Cerebellar nuclear complex (tissue), 1 donor: Measurements from ENCODE around the gene ALDH1A2.
"Not testable (repeated sequence)": the region's sequence is repeated elsewhere in the genome, so short reads cannot be mapped to it uniquely, and the experiment has no call there.

ENCODE experiments used
- DNase-seq, 2 experiments: peaks; one replicate each; lab custom pipeline; 2025; lab: John Stamatoyannopoulos, UW

The ALDH1A2 gene

DNA sequence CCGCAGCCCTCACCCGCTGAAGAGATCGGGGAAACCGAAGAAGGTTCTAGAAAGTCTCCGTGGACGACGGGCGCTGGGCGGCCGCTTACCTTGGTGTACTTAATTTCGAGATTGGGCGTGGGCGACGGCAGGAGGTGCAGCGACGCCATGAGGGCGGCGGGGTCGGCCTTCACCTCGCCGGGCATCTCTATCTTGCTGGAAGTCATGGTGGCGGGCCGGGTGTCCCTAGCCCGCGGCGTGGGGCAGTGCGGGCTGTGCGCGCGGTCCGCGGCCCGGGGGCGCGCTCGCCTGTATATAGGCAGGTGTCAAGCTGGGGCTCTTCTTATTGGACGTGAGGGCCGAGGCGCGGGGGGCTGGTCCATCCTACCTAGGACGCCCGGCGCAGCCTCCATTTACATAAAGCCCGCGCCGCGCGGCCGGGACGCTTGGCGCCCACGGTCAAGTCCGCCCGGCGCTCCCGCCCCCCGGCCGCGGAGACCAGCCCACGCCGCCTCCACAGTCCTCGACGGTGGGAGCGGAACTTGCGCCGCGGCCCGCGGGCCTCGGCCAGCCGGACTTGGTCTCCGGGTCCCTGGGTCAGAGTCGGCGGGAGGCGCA is at the start of gene ALDH1A2:
ALDH1A2 (minus strand) TSS at position 267 of the 597 bp plus-strand sequence; CDS start at position 206, 61 bp downstream.
- DNase-seq, result no peak

DNA sequence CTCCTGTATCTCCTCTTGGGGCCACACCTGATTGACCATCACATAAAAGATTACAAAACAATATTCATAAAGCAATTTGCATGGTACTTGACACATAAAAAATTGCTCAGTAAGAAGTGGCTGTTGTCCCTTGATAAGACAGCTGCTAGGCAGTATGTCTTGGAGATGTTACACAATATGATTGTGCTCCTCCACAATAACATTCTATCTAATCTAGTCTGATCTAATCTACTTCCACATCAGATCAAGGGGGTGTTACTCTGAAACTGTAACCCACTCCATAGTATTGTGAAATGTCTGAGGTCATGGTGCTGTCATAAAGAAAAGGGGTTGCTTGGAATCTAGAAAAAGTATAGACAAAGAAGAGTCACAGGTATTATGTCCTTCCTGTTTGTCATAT is 49.3 kb upstream of the ALDH1A2 start:
- DNase-seq, result no peak

DNA sequence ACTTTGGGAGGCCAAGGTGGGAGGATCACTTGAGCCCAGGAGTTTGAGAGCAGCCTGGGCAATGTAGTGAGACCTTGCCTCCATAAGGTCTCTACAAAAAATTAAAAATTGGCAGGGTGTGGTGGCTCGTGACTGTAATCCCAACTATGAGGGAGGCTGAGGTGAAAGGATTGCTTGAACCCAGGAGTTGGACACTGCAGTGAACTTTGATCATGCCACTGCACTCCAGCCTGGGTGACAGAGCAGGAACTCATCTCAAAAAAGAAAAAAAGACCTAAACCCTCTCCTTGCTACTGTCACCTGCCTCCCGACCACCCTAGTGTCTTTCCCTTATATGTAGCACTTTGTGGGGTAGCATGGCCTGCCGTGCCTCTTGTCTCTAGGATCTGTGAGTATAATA is 48.9 kb upstream of the ALDH1A2 start:
- DNase-seq, result no peak

DNA sequence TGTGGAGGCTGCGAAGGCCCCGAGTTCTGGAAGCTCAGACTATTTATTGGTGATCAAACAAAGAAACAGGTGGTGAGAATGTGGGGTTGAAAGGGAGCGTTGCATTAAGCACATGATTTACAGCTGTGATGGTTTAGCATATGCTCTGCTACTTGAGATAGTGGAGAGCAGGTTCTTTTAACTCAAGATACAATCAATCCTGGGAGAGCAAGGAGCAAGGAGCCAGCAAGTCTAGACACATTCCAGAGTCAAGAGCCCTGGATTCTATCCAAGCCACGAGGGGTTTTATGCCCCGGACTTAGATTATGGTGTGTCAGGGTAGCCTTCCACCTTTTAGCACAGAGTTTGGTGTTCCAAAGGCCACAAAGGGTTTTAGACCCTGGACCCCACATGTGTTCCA is 47.8 kb upstream of the ALDH1A2 start:
- DNase-seq, result not testable (repeated sequence)

DNA sequence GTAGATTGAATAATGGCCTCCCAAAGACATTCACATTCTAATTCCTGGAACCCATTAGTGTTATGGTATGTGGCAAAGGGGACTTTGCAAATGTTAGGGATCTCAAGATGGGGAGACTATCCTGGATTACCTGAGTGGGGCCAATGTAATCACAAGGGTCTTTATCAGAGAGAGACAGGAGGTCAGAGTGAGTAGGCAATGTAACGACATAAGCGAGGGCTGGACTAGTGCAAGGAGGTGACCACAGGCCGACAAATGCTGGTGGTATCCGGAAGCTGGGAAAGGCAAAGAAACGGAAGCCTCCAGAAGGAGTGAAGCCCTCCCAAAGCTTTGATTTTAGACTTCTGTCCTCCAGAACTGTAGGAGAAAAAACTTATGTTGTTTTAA is 46.2 kb upstream of the ALDH1A2 start:
- no peak for DNase-seq

DNA sequence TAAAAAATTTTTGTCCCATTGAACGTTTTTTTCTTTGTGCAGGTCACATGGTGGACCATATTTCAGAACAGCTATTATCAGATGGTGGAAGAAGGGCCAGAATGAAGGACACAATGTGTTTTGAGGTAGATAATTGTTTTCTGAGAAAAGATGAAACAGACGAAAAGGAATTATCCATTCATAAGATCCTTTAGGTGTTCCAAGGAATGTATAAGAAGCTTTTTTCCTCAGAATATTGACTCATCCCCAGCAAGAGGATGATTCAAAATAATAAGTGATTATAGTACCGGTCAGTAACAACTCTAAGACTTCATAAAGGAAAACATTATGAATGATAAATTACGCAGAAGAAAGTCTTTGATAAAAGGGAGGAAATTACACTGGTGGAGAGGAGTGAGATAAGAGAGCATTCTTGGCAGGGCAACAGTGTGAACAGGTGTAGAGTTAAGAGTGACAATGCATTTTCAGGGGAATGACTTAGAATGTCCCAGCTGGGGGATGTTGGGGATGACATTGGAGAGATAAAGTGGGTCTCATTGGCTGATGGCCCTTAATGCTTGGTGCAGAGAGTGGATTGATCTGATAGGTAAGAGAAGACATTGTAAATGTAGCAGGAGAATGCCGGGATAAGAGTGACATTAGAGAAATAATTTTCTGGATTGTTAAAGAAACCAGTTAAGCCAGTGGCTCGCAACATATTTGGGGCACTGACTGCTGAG is 45.6 kb upstream of the ALDH1A2 start:
- DNase-seq, result no peak

DNA sequence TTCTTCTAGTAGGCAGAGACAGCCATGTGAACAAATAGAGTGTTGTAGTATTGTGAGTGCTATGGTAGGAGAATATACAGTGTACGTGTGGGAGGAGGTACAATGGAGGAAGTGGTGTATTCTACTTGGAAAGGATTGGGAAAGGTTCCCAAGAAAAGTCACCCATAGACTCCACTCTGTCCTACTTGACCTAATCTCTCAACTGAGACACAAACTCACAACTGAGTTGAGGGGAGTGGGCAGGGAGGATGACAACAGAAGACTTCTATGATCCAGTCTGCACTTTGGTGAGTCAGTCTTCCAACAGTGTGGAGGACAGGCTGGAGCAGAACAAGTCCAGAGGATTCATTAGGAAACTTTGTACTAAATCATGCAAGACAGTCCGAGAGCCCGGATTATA is 43.9 kb upstream of the ALDH1A2 start:
- DNase-seq, result no peak

DNA sequence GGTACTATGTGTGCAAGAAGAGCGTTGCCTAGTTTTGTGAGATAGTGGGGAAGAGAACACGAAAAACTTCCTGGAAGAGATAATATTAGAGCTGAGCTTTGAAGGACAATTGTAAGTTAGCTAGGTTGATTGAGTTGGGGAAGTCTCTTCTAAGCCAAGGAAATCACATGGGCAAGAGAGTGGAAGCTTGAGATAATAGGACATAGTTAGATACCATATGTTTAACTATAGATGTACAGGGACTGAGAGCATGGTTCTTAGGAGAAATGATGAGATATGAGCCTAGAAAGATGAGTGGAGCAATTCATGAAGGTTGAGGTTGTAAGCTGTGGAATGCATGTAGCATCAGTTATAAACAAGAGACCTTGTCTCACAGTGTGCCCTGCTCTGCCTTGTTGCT is 42.6 kb upstream of the ALDH1A2 start:
- no peak for DNase-seq

DNA sequence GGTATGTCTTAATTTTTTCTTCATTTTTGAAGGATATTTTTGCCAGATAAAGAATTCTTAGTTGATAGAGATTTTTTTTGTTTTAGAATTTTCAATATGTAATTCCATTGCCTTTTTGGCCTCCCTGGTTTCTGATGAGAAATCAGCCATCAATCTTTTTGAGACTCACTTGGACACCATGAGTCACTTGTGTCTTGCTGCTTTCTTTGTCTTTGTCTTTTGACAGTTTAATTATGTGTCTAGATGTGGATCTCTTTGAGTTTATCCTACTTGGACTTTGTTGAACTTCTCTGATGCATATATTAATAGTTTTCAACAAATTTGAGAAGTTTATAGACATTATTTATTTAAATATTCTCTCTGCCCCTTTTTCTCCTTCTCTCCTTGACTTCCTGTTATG is 38.0 kb upstream of the ALDH1A2 start:
- no peak for DNase-seq

DNA sequence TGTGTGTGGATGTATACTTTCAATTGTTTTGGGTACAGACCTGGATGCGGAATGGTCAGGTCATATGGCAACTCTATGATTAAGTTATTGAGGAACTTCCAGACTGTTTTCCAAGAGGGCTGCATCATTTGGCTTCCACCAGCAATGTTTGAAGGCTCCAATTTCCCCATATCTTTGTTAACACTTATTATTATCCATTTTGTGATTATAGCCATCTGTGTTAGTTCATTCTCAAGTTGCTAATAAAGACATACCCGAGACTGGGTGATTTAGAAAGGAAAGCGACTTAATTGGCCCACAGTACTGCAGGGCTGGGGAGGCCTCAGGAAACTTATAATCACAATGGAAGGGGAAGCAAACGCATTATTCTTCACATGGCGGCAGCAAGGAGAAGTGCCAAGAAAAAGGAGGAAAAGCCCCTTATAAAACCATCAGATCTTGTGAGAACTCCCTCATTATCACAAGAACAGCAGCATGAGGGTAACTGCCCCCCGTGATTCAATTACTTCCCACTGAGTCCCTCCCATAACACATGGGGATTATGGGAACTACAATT is 31.1 kb upstream of the ALDH1A2 start:
- no peak for DNase-seq

DNA sequence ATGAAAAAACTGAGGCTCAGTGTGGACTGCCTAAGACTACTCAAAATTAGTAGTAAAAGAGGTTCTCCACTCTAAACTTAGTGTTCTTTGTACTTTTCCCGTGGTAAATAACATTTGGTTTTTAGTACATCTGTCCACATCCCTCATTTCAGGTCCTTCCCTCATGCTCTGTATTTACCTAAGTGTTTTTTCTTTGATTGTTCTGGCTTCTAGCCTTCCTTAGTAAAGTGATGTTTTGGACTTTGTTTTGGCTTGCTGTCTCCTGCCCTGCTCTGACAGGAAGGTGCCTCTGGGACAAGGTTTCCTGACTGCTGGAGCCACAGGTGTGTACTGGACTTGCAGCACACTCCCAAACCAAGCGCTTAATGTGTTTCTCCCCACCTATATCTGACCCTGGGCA is 29.9 kb upstream of the ALDH1A2 start:
- no peak for DNase-seq

DNA sequence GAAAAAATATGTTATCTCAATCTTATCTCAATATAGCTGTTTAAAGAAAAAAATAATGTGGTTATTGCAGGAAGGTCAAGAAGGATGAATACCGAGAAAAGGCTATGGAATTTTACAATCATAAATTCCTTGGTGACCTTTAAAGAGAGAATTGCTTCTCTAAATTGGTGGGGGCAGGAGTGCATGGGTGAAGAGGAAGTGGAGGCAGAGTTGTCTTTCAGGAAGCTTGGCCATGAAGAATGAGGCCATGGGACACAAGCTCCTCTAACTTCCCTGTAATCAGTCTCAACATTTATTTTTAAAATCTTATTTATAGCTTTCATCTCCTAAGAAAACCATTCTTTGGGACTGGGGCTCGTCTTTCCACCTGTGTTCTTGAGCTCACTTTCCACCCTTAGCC is 22.4 kb upstream of the ALDH1A2 start:
- DNase-seq, result no peak

DNA sequence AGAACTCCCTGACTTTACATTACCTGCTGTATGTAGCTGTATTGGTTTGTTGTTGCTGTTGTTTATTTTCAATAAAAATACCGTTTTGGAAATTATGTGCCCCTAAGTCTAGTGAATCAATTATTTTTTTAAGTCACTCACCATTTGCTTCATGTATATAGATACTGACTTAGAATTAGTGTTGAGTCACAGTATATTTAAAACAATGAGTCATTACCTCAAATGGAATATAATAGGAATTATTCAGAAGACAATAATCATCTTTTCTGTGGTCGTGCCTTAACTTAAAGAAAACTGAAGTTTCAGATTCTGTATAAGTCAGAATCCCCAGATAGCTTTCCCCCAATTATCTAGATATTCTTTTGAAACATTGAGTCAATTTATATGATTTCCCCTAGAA is 21.0 kb upstream of the ALDH1A2 start:
- DNase-seq, result no peak

DNA sequence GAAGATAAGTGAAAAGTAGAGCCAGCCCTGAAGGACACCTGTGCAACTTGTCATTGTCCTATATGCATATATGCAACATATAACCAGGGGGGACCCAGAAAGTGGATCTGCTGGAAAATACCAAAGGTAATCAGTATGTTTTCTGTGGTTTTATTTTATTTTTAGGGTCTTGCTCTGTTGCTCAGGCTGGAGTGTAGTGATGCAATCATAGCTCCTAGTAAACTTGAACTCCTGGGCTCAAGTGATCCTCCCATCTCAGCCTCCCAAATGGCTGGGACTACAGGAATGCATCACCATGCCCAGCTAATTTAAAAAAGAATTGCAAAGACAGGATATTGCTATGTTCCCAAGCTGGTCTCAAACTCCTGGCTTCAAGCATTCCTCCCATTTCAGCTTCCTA is 18.0 kb upstream of the ALDH1A2 start:
- no peak for DNase-seq

DNA sequence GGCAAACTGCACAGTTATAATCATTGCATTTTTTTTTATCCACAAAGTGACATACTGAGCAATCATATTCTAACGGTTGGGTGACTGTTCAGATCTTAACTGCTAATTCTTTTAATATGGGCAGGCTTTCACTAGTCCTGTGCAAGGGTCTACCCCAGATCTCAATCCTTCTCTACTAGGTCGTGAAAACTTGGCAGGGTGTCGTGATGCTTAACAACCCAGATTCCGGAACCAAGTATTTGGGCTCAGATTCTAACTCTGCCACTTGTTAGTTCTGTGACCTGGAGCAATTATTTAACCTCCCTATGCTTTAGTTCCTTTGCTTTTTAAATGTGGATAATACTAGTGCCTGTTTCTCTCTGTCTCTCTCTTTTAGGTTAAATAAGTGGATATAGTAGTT is 16.4 kb upstream of the ALDH1A2 start:
- no peak for DNase-seq

DNA sequence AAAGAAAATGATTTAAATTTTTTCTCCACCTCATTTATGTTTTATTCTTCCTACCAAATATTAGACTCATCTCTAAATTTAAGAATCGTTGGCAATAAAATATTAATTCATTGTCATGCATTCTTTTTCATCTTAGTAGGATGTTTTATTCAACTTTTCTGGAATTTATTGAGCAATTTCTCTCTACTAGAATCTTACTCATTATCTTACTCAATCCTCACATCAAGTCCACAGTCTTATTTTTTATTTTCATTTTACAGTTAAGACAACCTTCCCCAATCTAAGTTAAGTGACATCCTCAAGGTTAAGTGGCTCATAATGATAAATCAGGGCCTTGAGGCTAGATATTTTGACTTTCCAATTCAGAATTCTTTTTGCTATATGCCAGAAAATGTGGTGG is 15.9 kb upstream of the ALDH1A2 start:
- no peak for DNase-seq

DNA sequence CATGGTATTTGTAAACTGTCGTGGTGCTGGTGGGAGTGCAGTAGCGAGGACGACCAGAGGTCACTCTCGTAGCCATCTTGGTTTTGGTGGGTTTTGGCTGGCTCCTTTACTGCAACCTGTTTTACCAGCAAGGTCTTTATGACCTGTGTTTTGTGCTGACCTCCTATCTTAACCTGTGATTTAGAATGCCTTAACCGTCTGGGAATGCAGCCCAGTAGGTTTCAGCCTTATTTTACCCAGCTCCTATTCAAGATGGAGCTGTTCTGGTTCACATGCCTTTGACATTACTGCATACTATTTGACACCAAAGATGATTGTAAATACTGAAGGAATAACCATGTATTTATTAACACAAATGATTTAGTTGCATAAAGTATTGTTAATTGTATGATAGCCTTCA is 15.4 kb upstream of the ALDH1A2 start:
- not testable (repeated sequence) for DNase-seq

DNA sequence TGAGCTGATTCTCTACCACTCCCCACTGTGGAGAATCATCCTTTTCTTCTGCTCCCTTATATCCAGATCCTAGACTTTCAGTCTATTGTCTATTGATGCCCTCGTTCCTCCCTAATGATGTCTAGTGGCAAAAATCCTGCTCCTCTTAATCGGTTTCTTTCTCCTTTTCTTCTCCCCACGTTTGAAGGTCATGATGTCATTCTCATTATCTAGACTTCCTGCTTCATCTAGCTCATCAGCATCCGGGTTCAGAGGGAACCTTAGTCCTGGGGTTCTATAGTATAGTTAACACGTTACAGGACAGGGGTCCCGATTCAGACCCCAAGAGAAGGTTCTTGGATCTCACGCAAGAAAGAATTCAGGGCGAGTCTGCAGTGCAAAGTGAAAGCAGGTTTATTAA is 14.9 kb upstream of the ALDH1A2 start:
- DNase-seq, result no peak

DNA sequence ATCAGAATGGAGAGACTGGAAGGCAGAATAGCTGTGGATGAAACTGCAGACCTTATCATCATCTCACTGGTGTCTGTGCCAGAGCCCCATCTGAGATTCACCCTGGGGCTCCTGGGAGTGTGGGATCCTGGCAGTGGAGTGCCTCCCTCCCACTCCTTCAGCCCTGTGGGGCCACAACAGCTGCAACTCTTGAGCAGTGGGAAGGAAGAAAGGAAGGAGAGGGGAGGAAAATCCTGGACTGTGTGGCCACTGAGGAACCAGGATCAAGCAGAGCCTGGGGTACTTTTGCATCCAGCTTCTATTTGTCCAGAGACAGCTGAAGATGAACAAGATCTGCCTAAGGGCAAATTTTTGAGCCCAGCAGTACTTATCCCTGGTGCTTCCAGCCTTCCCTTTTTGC is 13.1 kb upstream of the ALDH1A2 start:
- DNase-seq, result no peak

DNA sequence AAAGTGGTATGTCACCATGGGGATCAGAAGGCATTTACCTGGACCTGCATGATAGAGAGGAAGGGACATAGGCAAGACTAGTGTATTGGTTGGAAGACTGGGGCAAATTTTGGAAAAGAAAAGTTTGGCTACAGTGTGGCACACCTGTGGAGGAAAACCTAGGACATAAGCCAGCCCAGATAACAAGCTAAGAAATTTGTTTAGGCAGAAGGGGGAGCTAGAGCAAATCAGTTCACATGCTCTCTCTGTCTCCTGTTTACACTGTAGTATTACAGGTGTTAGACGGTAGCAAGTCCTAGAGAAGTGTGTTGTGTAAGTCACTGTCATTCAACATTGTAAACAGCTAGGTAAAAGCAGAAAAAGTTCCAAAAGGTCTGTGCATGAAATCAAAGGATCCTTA is 11.9 kb upstream of the ALDH1A2 start:
- DNase-seq, result no peak

DNA sequence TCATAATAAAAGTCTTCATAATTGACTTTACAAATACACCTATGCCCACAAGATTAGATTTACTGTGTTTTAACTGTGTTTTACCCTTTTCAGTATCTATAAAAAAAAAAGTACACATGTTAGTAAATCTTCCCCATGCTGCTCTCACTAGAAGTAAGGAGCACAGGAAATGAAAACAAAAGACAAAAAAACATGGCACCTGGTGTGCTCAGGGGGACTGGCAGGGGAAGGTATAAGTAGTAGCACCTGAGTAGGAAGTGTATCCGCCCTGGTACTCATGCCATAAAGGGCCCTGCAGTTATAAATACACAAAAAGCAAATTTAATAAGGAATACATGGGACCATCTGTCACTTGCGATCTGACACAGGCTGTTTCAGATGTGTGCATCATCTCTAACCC is 8.9 kb upstream of the ALDH1A2 start:
- no peak for DNase-seq

DNA sequence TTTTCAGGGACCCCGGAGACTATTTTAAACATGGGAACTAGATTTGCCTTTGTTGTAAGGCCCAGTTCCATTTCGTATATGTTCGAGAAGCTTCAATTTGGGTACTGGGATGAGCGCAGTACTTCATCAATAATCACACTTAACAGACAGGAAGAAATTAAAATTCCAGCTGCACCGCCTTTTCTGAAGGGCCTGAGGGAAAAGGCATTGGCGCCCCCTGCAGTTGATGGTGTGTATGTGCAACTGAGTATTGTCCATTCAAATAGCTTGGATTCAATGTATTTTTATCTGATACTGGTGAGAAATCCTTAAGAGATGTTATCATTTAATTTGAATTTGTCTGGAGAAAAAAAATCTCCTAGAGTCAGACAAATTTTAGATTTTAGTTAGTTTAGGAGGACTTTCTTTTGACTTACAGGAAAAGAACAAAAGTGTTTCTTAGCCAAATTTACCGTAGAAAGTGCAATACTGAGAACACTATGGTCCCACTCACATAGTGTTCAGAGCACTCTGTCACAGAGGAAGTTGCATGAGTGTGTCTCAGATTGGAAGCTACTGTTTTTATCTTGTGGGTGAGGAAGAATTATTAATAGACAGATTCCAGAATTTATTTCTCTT is 5.4 kb upstream of the ALDH1A2 start:
- no peak for DNase-seq

DNA sequence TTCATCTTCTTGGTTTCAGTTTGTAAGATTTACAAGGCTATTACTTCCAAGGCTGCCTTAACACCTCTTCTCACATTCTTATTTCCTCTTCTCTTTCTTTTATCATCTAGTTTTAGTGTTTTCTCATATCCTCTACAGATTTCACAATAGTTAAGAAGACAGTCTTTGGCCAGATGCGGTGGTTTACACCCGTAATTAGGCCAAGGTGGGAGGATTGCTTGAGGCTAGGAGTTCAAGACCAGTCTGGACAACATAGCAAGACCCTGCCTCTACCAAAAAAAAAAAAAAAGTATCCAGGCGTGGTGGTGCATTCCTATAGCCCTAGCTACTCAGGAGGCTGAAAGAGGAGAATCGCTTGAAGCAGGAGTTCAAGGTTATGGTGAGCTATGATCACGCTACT is 3.5 kb upstream of the ALDH1A2 start:
- no peak for DNase-seq
